GM12891 (cell line): ENCODE measurements around the gene NPHS1.

Experiments
- POLR2A ChIP-seq: IDR thresholded peaks from 2 replicates; pipeline ENCODE4 v1.6.1; 2011; ENCODE audit warnings: low read depth, low read length, control low read depth
- POLR2AphosphoS5 ChIP-seq: IDR thresholded peaks from 2 replicates; pipeline ENCODE4 v1.6.1; 2011; ENCODE audit warnings: low read depth, low read length, control low read depth

DNA sequence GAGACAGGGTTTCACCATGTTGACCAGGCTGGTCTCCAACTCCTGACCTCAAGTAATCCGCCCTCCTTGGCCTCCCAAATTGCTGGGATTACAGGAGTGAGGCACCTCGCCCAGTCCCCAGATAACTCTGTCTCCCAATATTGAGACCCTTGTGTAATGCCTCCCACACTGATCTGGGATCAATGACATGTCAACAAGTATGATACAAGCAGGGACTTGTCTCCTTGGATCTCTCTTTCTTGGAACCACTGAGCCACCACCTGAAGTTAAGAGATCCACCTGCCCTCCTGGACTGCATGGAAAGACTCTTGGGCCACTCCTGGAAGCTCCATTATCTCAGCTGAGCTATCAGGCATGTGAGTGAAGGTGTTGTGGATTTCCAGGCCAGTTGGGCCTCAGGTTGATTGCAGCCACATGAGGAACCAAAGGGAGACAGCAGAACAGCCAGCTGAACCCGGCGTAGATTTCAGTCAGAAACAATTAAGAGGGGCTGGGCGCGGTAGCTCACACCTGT is 33.0 kb upstream of the NPHS1 start:
- TF ChIP-seq POLR2AphosphoS5 = peak; percentile 61; the same call in 1 of the 2 replicates
- TF ChIP-seq POLR2A = peak; percentile 72
